Ovary (tissue), 9 donors: Measurements from ENCODE around the gene KCTD13. TPM values are rescaled to one million over a fixed set of nuclear protein-coding genes. Genes with fewer than 3 reads are reported as not detected.
"Not testable (repeated sequence)": the region's sequence is repeated elsewhere in the genome, so short reads cannot be mapped to it uniquely, and the experiment has no call there.

Experiments
- DNase-seq, 5 donors: peaks; one replicate each; pipeline ENCODE4 v3.0.0-alpha.2; 2019 to 2020
- H3K27ac ChIP-seq, 2 donors: fragments of 200-600 bp; one replicate each; pipeline versions ENCODE4 v1.5.1 to v1.8.0; 2019 to 2022
- H3K27me3 ChIP-seq: fragments of 200-600 bp; one replicate; pipeline ENCODE4 v1.8.0; 2022
- H3K36me3 ChIP-seq: fragments of 200-600 bp; sonication (generic); one replicate; pipeline ENCODE4 v1.5.1; 2019
- H3K4me1 ChIP-seq: one replicate; pipeline ENCODE4 v1.8.1; 2013; ENCODE audit warnings: mild to moderate bottlenecking, moderate library complexity; ENCODE audit not compliant: insufficient read depth
- H3K4me3 ChIP-seq: fragments of 200-600 bp; sonication (generic); one replicate; pipeline ENCODE4 v1.5.1; 2017
- H3K9me3 ChIP-seq, 2 donors: fragments of 200-600 bp in 1 of 2; sonication (generic) in 1 of 2; one replicate each; pipeline versions ENCODE4 v1.5.1 to v1.8.1; 2013 to 2019; ENCODE audit warnings: mild to moderate bottlenecking in 1 of 2, moderate library complexity in 1 of 2
- EP300 ChIP-seq: sonication (generic); formaldehyde crosslinking; IDR thresholded peaks from one replicate; pipeline ENCODE4 v1.6.1; 2017; ENCODE audit warnings: antibody characterized with exemption
- POLR2A ChIP-seq: fragments of 450-650 bp; IDR thresholded peaks from one replicate; pipeline ENCODE4 v1.6.1; 2017; ENCODE audit warnings: antibody characterized with exemption, mild to moderate bottlenecking, moderate library complexity
- WGBS, 3 donors: extraction: QIAGEN DNeasy Blood & Tissue Kit in 1 of 3; methylation state at CpG; one replicate each; pipeline versions ENCODE4 v1.1.5 to v1.1.7; 2013 to 2017; 5-methylcytosine and 5-hydroxymethylcytosine counted together
- intact Hi-C, 4 donors: fragments of 100-400 bp; cut with DNase I; formaldehyde crosslinking; loops; one replicate each; pipeline versions ENCODE4 v1.11.0 to v1.15.1; 2022 to 2023
- polyA plus RNA-seq, 2 donors: library from polyadenylated mRNA; stranded (reverse); fragments of 200-250 nt in 1 of 2; fragments of 350-450 nt in 1 of 2; fragmentation: Illumina TruSeq in 1 of 2; extraction: RNeasy Lipid Tissue Mini Kit (QIAGEN cat#74804) in 1 of 2; gene quantifications; one replicate each; pipeline ENCODE4 v1.2.3, GENCODE V29; 2013 to 2014
- total RNA-seq, 7 donors: library from RNA; depleted of rRNA in 2 of 7; stranded (reverse); fragments of >200 nt in 2 of 7; fragmentation: NEBNext Ultra II Directional in 3 of 7; extraction: Animal tissue kit (Norgen Biotek cat#: 25700) in 3 of 7; gene quantifications; one replicate each; pipeline versions ENCODE4 v1.1.0 to v1.2.4, GENCODE V29; 2016 to 2023
- TF ChIP-seq, protein P1 (sequence below), 3 donors: fragments of 450-650 bp in 2 of 3; fragments of 200-600 bp in 1 of 3; IDR thresholded peaks; one replicate each; pipeline versions ENCODE4 v1.5.1 to v1.8.0; 2016 to 2022; ENCODE audit warnings: antibody characterized with exemption in 3 of 3, mild to moderate bottlenecking in 1 of 3
- donor health status: DM: no; HTN: no; CAD: no; lungs with moderate emphysema.
- donor health status: DM: no; HTN: no; CAD: no.
- donor health status: Bipolar disorder and iron deficiency.
- donor health status: DM: yes; HTN: yes; CAD: no.
- donor health status: DM: no; HTN: no; CAD: no.
- donor health status: DM: yes; HTN: yes; CAD: no.

The KCTD13 gene
- total and polyA plus RNA-seq, 9 donors, result 7.0 to 36.8 (median 23.3) TPM

DNA sequence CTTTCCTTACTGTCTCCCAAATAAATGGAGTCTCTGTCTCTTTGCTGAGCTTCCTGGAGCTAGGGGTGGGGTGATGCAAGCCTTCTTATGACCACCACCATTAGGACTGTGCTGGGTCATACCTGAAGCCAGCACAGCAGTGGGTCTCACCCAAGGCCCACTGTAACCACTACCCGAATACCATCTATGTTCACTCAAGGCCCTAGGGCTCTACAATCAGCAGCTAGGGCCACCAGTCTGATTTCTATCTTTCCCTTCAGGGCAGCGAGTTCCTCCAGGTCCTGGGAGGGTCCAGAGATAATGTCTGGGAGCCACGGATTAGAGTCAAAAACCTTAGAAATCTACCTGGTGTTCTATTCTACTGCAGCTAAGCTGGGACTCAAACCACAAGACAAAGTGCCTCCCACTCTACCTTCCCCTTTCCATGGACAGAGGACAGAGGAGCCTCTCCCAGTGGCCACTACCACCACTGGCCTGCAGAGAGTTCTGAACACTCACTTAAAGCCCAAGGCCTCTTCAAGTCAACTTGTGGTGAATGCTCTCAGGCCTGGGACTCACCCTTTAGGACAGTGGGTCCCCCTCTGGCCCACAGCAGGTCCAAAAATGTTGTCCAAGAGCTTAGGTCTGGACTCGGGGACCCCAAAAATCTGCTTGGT lies 24.9 kb upstream of the KCTD13 start:
- WGBS, 3 donors, result 93 to 96% (median 94%) methylated on average over 4 of the region's 4 CpGs
- no peak overlapping the region for H3K4me3 ChIP-seq
- TF ChIP-seq POLR2A, result no peak
- TF ChIP-seq, protein P1, sequence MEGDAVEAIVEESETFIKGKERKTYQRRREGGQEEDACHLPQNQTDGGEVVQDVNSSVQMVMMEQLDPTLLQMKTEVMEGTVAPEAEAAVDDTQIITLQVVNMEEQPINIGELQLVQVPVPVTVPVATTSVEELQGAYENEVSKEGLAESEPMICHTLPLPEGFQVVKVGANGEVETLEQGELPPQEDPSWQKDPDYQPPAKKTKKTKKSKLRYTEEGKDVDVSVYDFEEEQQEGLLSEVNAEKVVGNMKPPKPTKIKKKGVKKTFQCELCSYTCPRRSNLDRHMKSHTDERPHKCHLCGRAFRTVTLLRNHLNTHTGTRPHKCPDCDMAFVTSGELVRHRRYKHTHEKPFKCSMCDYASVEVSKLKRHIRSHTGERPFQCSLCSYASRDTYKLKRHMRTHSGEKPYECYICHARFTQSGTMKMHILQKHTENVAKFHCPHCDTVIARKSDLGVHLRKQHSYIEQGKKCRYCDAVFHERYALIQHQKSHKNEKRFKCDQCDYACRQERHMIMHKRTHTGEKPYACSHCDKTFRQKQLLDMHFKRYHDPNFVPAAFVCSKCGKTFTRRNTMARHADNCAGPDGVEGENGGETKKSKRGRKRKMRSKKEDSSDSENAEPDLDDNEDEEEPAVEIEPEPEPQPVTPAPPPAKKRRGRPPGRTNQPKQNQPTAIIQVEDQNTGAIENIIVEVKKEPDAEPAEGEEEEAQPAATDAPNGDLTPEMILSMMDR (IDR thresholded peaks at IDR 0.05), result no peak
- TF ChIP-seq EP300, result no peak
- H3K27me3 ChIP-seq, result no peaks in the 10 kb centered on the region
- H3K9me3 ChIP-seq, result no peaks in the 10 kb centered on the region
- DNase-seq, result no peak
- H3K4me1 ChIP-seq, result no peaks in the 10 kb centered on the region
- intact Hi-C loops, result no loop called here
- H3K36me3 ChIP-seq, result no peaks in the 10 kb centered on the region
- no peak overlapping the region for H3K27ac ChIP-seq

DNA sequence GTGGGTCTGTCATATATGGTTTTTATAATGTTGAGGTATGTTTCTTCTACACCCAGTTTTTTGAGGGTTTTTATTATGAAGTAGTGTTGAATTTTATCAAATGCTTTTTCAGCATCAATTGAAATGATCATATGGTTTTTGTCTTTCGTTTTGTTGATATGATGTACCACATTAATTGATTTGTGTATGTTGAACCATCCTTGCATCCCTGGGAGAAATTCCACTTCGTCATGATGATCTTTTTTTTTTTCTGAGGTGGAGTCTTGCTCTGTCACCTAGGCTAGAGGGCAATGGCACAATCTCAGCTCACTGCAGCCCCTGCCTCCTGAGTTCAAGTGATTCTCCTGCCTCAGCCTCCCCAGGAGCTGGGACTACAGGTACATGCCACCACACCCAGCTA lies 21.9 kb upstream of the KCTD13 start:
- Histone ChIP-seq H3K4me1 (peaks cover 6% of the 10 kb centered on the region), H3K9me3 (no peaks in the 10 kb centered on the region), H3K4me3 (no peak overlapping the region), H3K27ac (no peak overlapping the region), H3K36me3 (no peaks in the 10 kb centered on the region), H3K27me3 (no peaks in the 10 kb centered on the region)
- WGBS, 3 donors, result 83 to 89% (median 86%) methylated on average over 2 of the region's 2 CpGs
- intact Hi-C loops, result no loop called here
- no peak for DNase-seq
- TF ChIP-seq EP300 (no peak), POLR2A (no peak)
- TF ChIP-seq, protein P1 (IDR thresholded peaks at IDR 0.05), result no peak

DNA sequence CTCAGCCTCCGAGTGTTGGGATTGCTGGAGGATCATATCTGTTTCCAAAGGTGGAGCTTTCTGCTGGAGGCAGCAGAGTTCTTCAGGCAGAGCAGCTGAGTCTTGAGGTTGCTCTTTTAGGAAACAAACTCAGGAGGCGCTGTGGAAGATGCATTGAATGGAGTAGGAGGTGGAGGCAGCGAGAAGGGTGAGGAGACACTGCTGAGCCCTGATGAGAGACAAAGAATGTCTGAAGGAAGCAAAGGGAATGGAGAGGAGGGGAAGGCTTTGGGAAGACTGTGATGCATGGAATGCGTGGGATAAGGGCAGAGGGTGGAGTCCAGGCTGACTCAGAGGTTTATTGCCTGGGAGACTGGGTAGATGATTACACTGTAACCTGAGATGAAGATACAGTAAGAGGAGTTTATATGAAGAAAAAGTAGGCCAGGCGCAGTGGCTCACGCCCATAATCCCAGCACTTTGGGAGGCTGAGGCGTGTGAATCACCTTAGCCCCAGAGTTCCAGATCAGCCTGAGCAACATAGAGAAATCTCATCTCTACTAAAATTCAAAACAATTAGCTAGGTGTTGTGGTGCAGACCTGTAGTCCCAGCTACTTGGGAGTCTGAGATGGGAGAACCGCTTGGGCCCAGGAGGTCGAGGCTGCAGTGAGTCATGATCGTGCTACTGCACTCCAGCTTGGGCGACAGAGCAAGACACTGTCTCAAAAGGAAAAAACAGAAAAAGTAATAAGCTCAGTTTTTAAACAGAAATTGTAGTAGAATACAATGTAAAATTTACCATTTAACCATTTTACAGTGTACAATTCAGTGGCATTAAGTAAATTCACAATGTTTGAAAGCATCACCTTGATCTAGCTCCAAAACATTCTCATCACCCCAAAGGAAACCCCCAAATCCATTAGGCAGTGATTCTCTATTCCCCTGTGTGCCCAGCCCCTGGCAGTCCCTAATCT lies 18.1 kb upstream of the KCTD13 start:
- WGBS, 3 donors, result 13 to 16% (median 15%) methylated on average over 11 of the region's 11 CpGs
- Histone ChIP-seq H3K9me3 (no peaks in the 10 kb centered on the region), H3K27ac (peak overlapping the region in 1 of 2 donors; percentile 47), H3K4me1 (peaks cover 6% of the 10 kb centered on the region), H3K27me3 (no peaks in the 10 kb centered on the region), H3K36me3 (no peaks in the 10 kb centered on the region), H3K4me3 (no peak overlapping the region)
- TF ChIP-seq POLR2A (no peak), EP300 (no peak)
- TF ChIP-seq, protein P1 (IDR thresholded peaks at IDR 0.05), result no peak
- DNase-seq, result peak in 4 of 5 donors; percentile 56 to 70 (median 63)
- intact Hi-C loops, result no loop called here

DNA sequence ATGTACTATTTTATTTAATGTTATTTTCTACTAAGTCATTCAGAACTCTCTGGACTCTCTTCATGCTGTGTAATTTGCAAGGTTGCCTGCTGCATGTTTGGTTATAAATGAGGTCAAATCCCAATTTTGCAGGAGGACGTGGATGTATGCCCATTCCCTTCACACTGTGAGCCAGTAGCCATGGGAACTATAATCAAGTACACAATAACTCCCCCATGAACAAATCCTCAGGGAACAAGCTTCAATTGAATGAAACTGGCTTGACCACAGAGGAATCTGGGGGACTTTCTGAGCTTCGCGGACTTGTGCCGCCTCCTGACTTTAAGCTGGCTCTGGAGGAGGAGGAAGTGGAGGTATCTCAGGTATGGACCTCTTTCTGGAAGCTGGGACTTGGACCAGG lies 14.6 kb upstream of the KCTD13 start:
- WGBS, 3 donors, result 12 to 16% (median 15%) methylated on average over 4 of the region's 4 CpGs
- H3K27me3 ChIP-seq, result no peaks in the 10 kb centered on the region
- no peak overlapping the region for H3K27ac ChIP-seq
- intact Hi-C loops, result no loop called here
- no peak for TF ChIP-seq EP300
- H3K9me3 ChIP-seq, result no peaks in the 10 kb centered on the region
- peaks cover 6% of the 10 kb centered on the region for H3K4me1 ChIP-seq
- no peaks in the 10 kb centered on the region for H3K36me3 ChIP-seq
- DNase-seq, result peak in 1 of 5 donors; percentile 10
- H3K4me3 ChIP-seq, result no peak overlapping the region

DNA sequence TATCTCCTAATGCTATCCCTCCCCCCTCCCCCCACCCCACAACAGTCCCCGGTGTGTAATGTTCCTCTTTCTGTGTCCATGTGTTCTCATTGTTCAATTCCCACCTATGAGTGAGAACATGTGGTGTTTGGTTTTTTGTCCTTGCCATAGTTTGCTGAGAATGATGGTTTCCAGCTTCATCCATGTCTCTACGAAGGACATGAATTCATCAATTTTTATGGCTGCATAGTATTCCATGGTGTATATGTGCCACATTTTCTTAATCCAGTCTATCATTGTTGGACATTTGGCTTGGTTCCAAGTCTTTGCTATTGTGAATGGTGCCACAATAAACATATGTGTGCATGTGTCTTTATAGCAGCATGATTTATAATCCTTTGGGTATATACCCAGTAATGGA lies 5.7 kb upstream of the KCTD13 start:
- DNase-seq, H3K4me3 ChIP-seq, H3K36me3 ChIP-seq, intact Hi-C loops, H3K27me3 ChIP-seq, H3K4me1 ChIP-seq, H3K27ac ChIP-seq, H3K9me3 ChIP-seq: not testable (repeated sequence)
- 90 to 100% (median 93%) methylated on average over 2 of the region's 2 CpGs for WGBS, 3 donors
